Smooth muscle cell (in vitro differentiated cells): Measurements from ENCODE around the gene PPFIA2. TPM values are rescaled to one million over a fixed set of nuclear protein-coding genes. Genes with fewer than 3 reads are reported as not detected.
A peak's percentile ranks its signal among the peaks of the same experiment; 100 is the strongest.

Source experiments
- DNase-seq: peaks from one replicate; lab custom pipeline; 2025; ENCODE audit not compliant: unreplicated experiment; lab: John Stamatoyannopoulos, UW
- H2AFZ ChIP-seq: fragments of 200-600 bp; sonication (generic); 2 replicates; pipeline ENCODE4 v1.6.0; 2016; ENCODE audit warnings: antibody characterized with exemption, low read depth, mild to moderate bottlenecking
- H3F3A ChIP-seq: fragments of 200-600 bp; sonication (generic); 2 replicates; pipeline ENCODE4 v1.6.0; 2017; ENCODE audit warnings: antibody characterized with exemption, low read depth
- H3K27ac ChIP-seq: fragments of 200-600 bp; sonication (generic); 2 replicates; pipeline ENCODE4 v1.5.1; 2016; ENCODE audit warnings: low read depth, mild to moderate bottlenecking
- H3K27me3 ChIP-seq: fragments of 200-600 bp; sonication (generic); 2 replicates; pipeline ENCODE4 v1.6.1; 2016; ENCODE audit warnings: low read depth, mild to moderate bottlenecking
- H3K36me3 ChIP-seq: fragments of 200-600 bp; sonication (generic); 2 replicates; pipeline ENCODE4 v1.5.1; 2016; ENCODE audit warnings: low read depth
- H3K4me1 ChIP-seq: fragments of 200-600 bp; sonication (generic); 2 replicates; pipeline ENCODE4 v1.5.1; 2016; ENCODE audit warnings: low read depth
- H3K4me2 ChIP-seq: fragments of 200-600 bp; sonication (generic); 2 replicates; pipeline ENCODE4 v1.6.0; 2016; ENCODE audit warnings: mild to moderate bottlenecking
- H3K4me3 ChIP-seq: fragments of 200-600 bp; sonication (generic); 2 replicates; pipeline ENCODE4 v1.5.1; 2016; ENCODE audit warnings: mild to moderate bottlenecking
- H3K79me2 ChIP-seq: fragments of 200-600 bp; sonication (generic); 2 replicates; pipeline ENCODE4 v1.6.0; 2016; ENCODE audit warnings: low read depth, mild to moderate bottlenecking
- H3K9ac ChIP-seq: fragments of 200-600 bp; sonication (generic); 2 replicates; pipeline ENCODE4 v1.6.0; 2016; ENCODE audit warnings: low read depth
- H3K9me3 ChIP-seq: fragments of 200-600 bp; sonication (generic); replicated peaks from 2 replicates; pipeline ENCODE4 v1.5.1; 2016; ENCODE audit warnings: low read depth
- H4K20me1 ChIP-seq: fragments of 200-600 bp; sonication (generic); 2 replicates; pipeline ENCODE4 v1.6.0; 2016; ENCODE audit warnings: low read depth
- CTCF ChIP-seq: fragments of 200-600 bp; sonication (generic); IDR thresholded peaks from 2 replicates; pipeline ENCODE4 v1.5.1; 2017; ENCODE audit warnings: borderline replicate concordance, mild to moderate bottlenecking, antibody characterized with exemption; ENCODE audit not compliant: insufficient read depth, poor library complexity, severe bottlenecking
- WGBS: methylation state at CpG from one replicate; pipeline ENCODE4 v1.1.7; 2016; ENCODE audit warnings: low lambda C conversion rate; 5-methylcytosine and 5-hydroxymethylcytosine counted together
- polyA plus RNA-seq: library from polyadenylated mRNA; unstranded; fragments of >200 nt; fragmentation: Nextera tagmentation; extraction: Ambion mirVana; gene quantifications from 2 replicates; pipeline ENCODE4 v1.2.1, GENCODE V29; 2016
- total RNA-seq: library from RNA; depleted of rRNA; stranded (reverse); fragments of >200 nt; gene quantifications from 2 replicates; pipeline ENCODE4 v1.2.3, GENCODE V29; 2014

Gene PPFIA2
- total RNA-seq (not detected in 2 replicates), polyA plus RNA-seq (0.58 TPM in 1 of 2 replicates, not detected in the other)

GRCh38 chr12:81759190-81760051 is at the start of gene PPFIA2:
Gene PPFIA2, minus strand, starts transcription at chr12:81759350.
- Histone ChIP-seq H3K27ac (no peak within 1 kb of the TSS), H3K4me1 (no peaks in the 10 kb centered on the region), H3K9ac (no peak within 1 kb of the TSS), H3K9me3 (no peaks in the 10 kb centered on the region), H3K27me3 (peaks cover 61% of the 10 kb centered on the region), H3K36me3 (no peaks in the 10 kb centered on the region), H3K4me3 (peak within 1 kb of the TSS; percentile 62), H3F3A (no peaks in the 10 kb centered on the region), H3K4me2 (peak within 1 kb of the TSS; percentile 96), H4K20me1 (no peaks in the 10 kb centered on the region), H3K79me2 (no peaks in the 10 kb centered on the region), H2AFZ (peak within 1 kb of the TSS; percentile 90)
- TF ChIP-seq CTCF, result no peak
- DNase-seq, result no peak
- 7% methylated on average over 31 of the region's 34 CpGs for WGBS

- Histone ChIP-seq H3K4me3 (no peak overlapping the region), H3K27me3 (no peaks in the 10 kb centered on the region), H3K79me2 (no peaks in the 10 kb centered on the region), H3K4me1 (no peaks in the 10 kb centered on the region), H3K36me3 (no peaks in the 10 kb centered on the region), H3K9ac (no peak overlapping the region), H3K4me2 (peak overlapping the region; percentile 12), H2AFZ (peak overlapping the region; percentile 66), H3F3A (no peaks in the 10 kb centered on the region), H3K9me3 (no peaks in the 10 kb centered on the region), H4K20me1 (no peaks in the 10 kb centered on the region), H3K27ac (no peak overlapping the region)
- no peak for DNase-seq
- WGBS, result 73% methylated on average over 8 of the region's 8 CpGs
- TF ChIP-seq CTCF, result no peak
Measured at GRCh38 chr12:81800298-81801148, 41.4 kb upstream of the PPFIA2 start.

GRCh38 chr12:81798294-81798693 is 39.1 kb upstream of the PPFIA2 start:
- Histone ChIP-seq H3K9ac (no peak overlapping the region), H3K27me3 (no peaks in the 10 kb centered on the region), H3K4me2 (no peak overlapping the region), H2AFZ (peak overlapping the region; percentile 38), H3K27ac (no peak overlapping the region), H3K4me1 (no peaks in the 10 kb centered on the region), H3K79me2 (no peaks in the 10 kb centered on the region), H3K4me3 (no peak overlapping the region), H3K9me3 (no peaks in the 10 kb centered on the region), H3K36me3 (no peaks in the 10 kb centered on the region), H3F3A (no peaks in the 10 kb centered on the region), H4K20me1 (no peaks in the 10 kb centered on the region)
- 50% methylated on average over 6 of the region's 6 CpGs for WGBS
- no peak for DNase-seq
- no peak for TF ChIP-seq CTCF
